Activated naive CD4-positive, alpha-beta T cell treated with anti-CD3 and anti-CD28 coated beads for 36 hours (primary cell): ENCODE results near the gene CHCHD4. TPM values are rescaled to one million over a fixed set of nuclear protein-coding genes. Genes with fewer than 3 reads are reported as not detected.

Experiments used
- CTCF ChIA-PET: fragments of 350-600 bp; sonication (Branson Sonifier 250); formaldehyde crosslinking; loops from one replicate; lab custom pipeline; 2021; ENCODE audit warnings: antibody characterized with exemption; lab: Charles Lee
- DNase-seq: peaks from one replicate; pipeline ENCODE4 v3.0.0-alpha.2; 2020
- H3K27ac Mint-ChIP-seq: one replicate; pipeline ENCODE4 v1.8.0; 2021; ENCODE audit warnings: mild to moderate bottlenecking, mixed read lengths
- H3K27me3 Mint-ChIP-seq: one replicate; pipeline ENCODE4 v1.8.0; 2021; ENCODE audit warnings: low read depth, mixed read lengths
- H3K36me3 Mint-ChIP-seq: one replicate; pipeline ENCODE4 v1.8.0; 2021; ENCODE audit warnings: low read depth, mixed read lengths
- H3K4me1 Mint-ChIP-seq: one replicate; pipeline ENCODE4 v1.8.0; 2021; ENCODE audit warnings: low read depth, mixed read lengths
- H3K4me3 Mint-ChIP-seq: one replicate; pipeline ENCODE4 v1.8.0; 2021; ENCODE audit warnings: mild to moderate bottlenecking, moderate library complexity, mixed read lengths
- H3K9me3 Mint-ChIP-seq: one replicate; pipeline ENCODE4 v1.8.0; 2021; ENCODE audit warnings: mixed read lengths
- intact Hi-C: fragments of 100-400 bp; cut with micrococcal nuclease; formaldehyde crosslinking; loops from one replicate; pipeline ENCODE4 v1.15.1; 2023
- total RNA-seq, 2 experiments: library from RNA; stranded (reverse); gene quantifications; one replicate each; pipeline ENCODE4 v1.2.3, GENCODE V29; 2021

Gene CHCHD4
- total RNA-seq, 2 experiments from 2014 or later: 16.2 to 17.9 TPM

DNA sequence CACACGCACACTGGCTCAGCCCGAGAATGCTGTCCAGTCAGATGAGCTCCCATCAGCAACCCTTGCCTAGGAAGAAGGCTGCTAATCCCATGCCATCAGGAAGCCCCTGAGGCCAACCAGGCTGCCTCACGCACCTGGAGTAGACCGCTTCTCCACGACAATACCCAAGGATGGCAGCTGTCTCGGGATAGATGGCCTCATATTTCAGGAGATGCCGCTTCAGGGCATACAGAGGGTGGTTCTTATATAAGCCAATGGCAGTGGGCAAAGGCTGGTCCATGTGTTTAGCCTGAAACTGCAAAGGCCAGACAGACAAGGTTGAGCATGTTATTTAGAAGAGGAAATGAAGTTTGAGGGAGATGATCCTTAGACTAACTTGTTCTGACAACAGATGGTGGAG lies 31.5 kb upstream of the CHCHD4 start:
- Mint-ChIP-seq H3K9me3 (no peaks in the 10 kb centered on the region), H3K36me3 (peaks cover 48% of the 10 kb centered on the region), H3K4me3 (no peak overlapping the region), H3K27ac (no peak overlapping the region), H3K4me1 (peaks cover 9% of the 10 kb centered on the region), H3K27me3 (no peaks in the 10 kb centered on the region)
- CTCF ChIA-PET: interaction anchor here (0.7 to 1.0 kb wide), 2 partner anchors 12 to 48 kb away, joined by 3 read pairs; no protein-coding TSS in a partner anchor
- DNase-seq: no peak
- intact Hi-C loops: no loop called here

DNA sequence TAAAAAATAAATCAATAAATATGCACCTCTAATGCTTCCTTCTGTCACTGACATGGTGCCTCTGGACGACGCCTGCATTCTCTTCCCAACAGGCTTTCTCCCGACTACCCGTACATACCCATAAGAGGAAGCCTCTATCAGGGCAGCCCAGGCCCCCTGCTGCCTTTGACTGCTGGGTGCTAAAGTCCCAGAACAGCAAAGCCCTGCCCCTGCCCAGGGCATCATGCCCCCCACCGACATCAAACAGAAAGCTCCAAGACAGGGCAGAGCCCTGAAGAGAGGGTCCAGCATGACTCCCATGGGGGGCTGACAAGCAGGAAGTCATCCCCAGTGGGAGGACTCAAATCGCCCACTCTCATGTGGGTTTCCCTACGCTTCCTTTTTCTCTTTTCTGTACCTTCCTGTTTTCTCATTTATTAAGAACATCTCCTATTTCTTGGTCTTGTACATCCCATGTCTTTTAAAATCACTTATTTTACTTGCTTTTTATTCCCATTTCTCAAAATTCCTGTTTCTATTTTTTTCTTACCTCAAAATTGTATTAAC lies 30.3 kb upstream of the CHCHD4 start:
- intact Hi-C loops: no loop called here
- peaks cover 36% of the 10 kb centered on the region for H3K36me3 Mint-ChIP-seq
- peaks cover 8% of the 10 kb centered on the region for H3K4me1 Mint-ChIP-seq
- H3K27me3 Mint-ChIP-seq: no peaks in the 10 kb centered on the region
- no peak overlapping the region for H3K4me3 Mint-ChIP-seq
- DNase-seq: no peak
- no peaks in the 10 kb centered on the region for H3K9me3 Mint-ChIP-seq
- CTCF ChIA-PET: no interaction called here
- H3K27ac Mint-ChIP-seq: no peak overlapping the region

- intact Hi-C loops: no loop called here
- CTCF ChIA-PET: no interaction called here
- no peak overlapping the region for H3K4me3 Mint-ChIP-seq
- peaks cover 8% of the 10 kb centered on the region for H3K4me1 Mint-ChIP-seq
- peaks cover 34% of the 10 kb centered on the region for H3K36me3 Mint-ChIP-seq
- H3K27me3 Mint-ChIP-seq: no peaks in the 10 kb centered on the region
- H3K9me3 Mint-ChIP-seq: no peaks in the 10 kb centered on the region
- no peak overlapping the region for H3K27ac Mint-ChIP-seq
- DNase-seq: no peak
Observed at GRCh38 chr3:14154276-14154675, 29.6 kb upstream of the CHCHD4 start.

DNA sequence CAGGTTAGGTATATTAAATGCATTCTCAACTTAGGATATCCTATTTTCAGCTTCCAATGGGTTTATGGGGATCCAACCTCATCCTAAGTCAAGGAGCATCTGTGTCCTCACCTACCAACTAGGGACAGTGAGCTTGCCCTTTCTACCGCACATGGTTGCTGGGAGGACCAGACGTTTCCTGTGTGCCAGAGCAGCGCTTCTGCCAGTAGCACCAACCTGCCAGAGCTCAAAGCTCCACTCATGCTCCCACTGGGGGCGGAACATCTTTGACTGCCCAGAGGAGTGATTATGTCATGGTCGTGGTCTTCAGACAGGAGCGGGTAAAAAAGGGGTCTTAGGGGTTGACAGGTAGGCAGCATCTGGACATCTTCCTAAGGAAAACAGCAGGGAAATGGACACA lies 29.0 kb upstream of the CHCHD4 start:
- CTCF ChIA-PET: interaction anchor here (0.7 to 1.2 kb wide), 2 partner anchors 101 to 477 kb away, joined by 3 read pairs; no protein-coding TSS in a partner anchor
- intact Hi-C loops: no loop called here
- H3K4me3 Mint-ChIP-seq: no peak overlapping the region
- no peak overlapping the region for H3K27ac Mint-ChIP-seq
- peaks cover 8% of the 10 kb centered on the region for H3K4me1 Mint-ChIP-seq
- H3K27me3 Mint-ChIP-seq: no peaks in the 10 kb centered on the region
- no peak for DNase-seq
- H3K36me3 Mint-ChIP-seq: peaks cover 30% of the 10 kb centered on the region
- H3K9me3 Mint-ChIP-seq: no peaks in the 10 kb centered on the region

GRCh38 chr3:14152963-14153355 lies 28.3 kb upstream of the CHCHD4 start:
- Mint-ChIP-seq H3K36me3 (peaks cover 23% of the 10 kb centered on the region), H3K4me1 (peaks cover 8% of the 10 kb centered on the region), H3K27me3 (no peaks in the 10 kb centered on the region), H3K27ac (no peak overlapping the region), H3K4me3 (no peak overlapping the region), H3K9me3 (no peaks in the 10 kb centered on the region)
- intact Hi-C loops: no loop called here
- CTCF ChIA-PET: interaction anchor here (0.6 to 1.2 kb wide), 2 partner anchors 101 to 802 kb away, joined by 3 to 4 read pairs; no protein-coding TSS in a partner anchor
- DNase-seq: no peak

DNA sequence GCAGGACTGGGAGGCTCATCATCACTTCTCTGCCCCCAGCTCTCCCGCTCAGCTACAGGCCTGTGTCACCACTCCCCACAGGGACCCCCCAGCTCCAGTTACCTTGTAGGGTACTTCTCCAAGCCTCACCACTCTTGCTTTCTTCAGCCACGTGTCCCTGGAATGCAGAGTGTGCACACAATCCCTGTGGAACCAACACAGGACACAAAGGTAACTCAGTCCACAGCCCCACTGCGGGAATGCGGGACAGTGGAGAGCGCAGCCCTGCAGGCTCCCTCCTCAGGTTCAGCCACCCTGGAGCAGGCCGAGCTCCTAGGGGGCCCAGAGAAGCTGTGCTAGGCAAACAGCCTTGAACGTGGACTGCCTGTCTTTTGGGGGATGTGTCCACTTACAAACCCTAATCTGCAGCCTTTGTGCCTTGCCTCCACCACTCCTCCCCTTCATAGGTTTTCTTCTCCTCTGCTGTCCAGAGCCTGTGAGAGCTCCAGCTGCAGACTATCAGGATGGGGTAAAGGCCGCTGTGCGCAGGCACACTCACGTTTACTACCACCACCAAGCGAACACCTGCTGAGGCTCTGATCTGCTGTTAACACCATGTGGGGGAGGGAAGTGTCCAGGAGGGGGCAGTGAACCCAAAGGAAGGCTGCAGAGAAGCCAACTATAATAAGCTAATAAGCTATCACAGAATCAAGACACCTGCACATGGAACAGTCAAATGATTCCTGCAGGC lies 27.7 kb upstream of the CHCHD4 start:
- Mint-ChIP-seq H3K36me3 (peaks cover 22% of the 10 kb centered on the region), H3K9me3 (no peaks in the 10 kb centered on the region), H3K4me3 (no peak overlapping the region), H3K4me1 (peaks cover 8% of the 10 kb centered on the region), H3K27me3 (no peaks in the 10 kb centered on the region), H3K27ac (no peak overlapping the region)
- CTCF ChIA-PET: interaction anchor here (0.6 to 1.2 kb wide), 3 partner anchors 100 to 1309 kb away, joined by 3 to 4 read pairs (median 3); no protein-coding TSS in a partner anchor
- intact Hi-C loops: no loop called here
- DNase-seq: peak; percentile 23

DNA sequence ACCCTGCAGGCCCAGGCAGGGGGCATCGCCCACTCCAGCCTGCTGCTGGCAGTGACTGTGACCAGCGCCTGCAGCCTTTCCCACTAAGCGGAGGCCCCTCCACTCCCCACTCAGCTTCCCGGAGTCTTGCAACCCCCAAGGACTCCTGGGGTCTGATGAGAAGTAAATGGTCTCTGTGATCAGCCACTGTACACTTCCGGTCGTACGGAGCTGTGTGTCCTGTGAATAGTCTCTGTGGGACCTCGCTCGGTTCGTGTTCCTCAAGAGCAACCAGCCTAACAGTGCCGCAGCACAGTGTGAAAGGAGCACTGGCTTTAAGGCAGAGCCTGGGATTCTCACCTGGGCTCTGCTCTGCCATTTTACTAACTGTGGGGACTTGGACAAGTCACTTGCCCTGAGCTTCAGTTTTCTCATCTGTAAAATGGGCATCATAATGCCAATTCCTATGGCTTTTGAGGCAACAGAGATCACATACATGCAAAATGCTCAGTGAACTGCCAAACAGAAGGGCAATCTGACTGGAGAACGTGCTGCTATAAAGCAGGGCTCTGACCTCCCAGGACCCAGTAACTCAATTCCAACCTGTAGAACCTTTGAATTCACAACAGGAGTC lies 26.9 kb upstream of the CHCHD4 start:
- no peak overlapping the region for H3K27ac Mint-ChIP-seq
- no peak for DNase-seq
- intact Hi-C loops: no loop called here
- peaks cover 5% of the 10 kb centered on the region for H3K4me1 Mint-ChIP-seq
- H3K36me3 Mint-ChIP-seq: peaks cover 18% of the 10 kb centered on the region
- no peak overlapping the region for H3K4me3 Mint-ChIP-seq
- no peaks in the 10 kb centered on the region for H3K9me3 Mint-ChIP-seq
- CTCF ChIA-PET: interaction anchor here (0.6 to 0.7 kb wide), 2 partner anchors 9 to 1308 kb away, joined by 3 read pairs; no protein-coding TSS in a partner anchor
- H3K27me3 Mint-ChIP-seq: no peaks in the 10 kb centered on the region

DNA sequence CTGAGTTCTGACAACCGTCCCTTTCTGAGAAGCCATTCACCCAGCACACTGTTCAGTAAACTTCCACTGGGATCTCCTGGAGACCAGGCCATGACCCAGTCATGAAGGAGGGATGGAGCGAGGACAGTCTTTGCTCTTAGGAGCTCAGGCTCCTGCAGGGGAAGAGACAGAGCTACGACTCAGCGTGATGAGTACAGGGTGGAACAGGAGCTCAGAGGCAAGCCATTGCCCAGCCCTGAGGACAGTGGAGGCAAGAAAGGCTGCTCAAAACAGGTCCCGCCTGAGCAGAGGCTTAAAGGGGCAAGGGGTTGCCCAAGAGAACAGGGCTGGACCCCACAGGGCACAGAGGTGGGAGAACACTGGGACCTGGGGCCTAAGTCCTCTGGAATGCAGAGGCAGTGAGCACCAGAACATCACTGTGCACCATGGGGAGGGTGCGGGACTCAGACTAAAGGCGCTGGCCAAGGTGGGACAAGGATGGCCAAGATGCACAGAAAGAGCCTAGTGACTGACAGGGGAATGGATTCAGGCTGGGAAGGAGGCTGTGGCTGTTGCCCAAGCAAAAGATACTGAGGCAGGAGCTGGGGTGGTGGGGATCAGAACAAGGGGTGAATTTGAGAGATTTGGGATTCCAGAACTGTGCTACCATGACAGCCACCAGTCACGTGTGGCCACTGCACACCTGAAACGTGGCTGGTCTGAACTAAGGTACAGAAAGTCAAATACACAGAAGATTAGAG lies 26.0 kb upstream of the CHCHD4 start:
- Mint-ChIP-seq H3K27ac (no peak overlapping the region), H3K4me3 (no peak overlapping the region), H3K36me3 (peaks cover 15% of the 10 kb centered on the region), H3K27me3 (no peaks in the 10 kb centered on the region), H3K9me3 (no peaks in the 10 kb centered on the region), H3K4me1 (no peaks in the 10 kb centered on the region)
- CTCF ChIA-PET: interaction anchor here (0.7 kb wide), 1 partner anchor 10 kb away, joined by 3 read pairs; no protein-coding TSS in a partner anchor
- DNase-seq: no peak
- intact Hi-C loops: no loop called here

GRCh38 chr3:14150078-14150477 lies 25.4 kb upstream of the CHCHD4 start:
- H3K4me1 Mint-ChIP-seq: peaks cover 4% of the 10 kb centered on the region
- CTCF ChIA-PET: no interaction called here
- H3K27ac Mint-ChIP-seq: no peak overlapping the region
- no peak for DNase-seq
- H3K36me3 Mint-ChIP-seq: peaks cover 15% of the 10 kb centered on the region
- no peaks in the 10 kb centered on the region for H3K9me3 Mint-ChIP-seq
- no peaks in the 10 kb centered on the region for H3K27me3 Mint-ChIP-seq
- H3K4me3 Mint-ChIP-seq: no peak overlapping the region
- intact Hi-C loops: no loop called here

DNA sequence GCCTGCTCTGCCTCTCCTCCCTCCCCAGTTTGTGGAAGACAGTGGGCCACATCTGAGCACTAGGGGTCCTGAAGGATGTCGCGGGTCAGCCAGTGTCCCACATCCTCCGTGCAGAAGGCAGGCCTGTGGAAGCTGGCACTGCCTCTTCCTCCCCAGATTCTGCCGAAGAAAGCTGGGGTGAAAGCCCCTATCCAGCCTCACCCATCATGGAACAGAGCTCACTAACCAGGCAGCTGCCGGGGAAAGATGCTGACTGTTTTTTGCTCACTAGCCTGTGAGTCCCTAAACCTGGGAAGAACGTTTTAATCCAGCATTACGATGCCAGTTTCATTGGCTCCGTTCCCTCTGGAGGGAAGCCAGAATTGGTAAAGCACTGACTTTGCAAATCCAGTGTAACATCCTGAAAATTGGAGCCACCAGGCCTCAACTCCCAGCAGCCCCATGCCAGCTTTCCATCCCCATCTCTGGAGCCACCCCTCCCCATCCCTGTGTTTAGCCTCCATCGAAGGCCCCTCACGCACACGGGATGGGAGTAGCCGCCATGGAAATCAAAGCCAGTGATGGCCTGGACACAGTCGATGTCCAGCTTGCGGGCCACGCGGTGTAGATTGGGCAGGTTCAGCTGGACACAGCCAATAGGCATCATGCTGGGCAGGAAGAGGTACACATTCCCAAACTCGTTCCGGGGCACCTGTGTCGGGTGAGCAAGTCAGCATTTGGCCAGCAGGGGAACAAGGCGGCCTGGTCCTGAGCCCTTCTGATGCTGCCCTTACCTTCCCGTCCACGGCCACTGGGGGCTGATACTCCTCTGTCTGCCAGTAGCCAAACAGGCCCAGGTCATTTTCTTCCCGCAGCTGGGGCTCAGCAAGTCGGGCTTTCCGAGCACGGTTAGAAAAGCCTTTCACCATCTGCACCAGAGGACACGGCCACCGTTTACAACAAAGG lies 23.6 kb upstream of the CHCHD4 start:
- CTCF ChIA-PET: interaction anchor here (0.6 kb wide), 1 partner anchor 839 kb away, joined by 6 read pairs; no protein-coding TSS in a partner anchor
- Mint-ChIP-seq H3K27ac (no peak overlapping the region), H3K9me3 (no peaks in the 10 kb centered on the region), H3K4me1 (peaks cover 18% of the 10 kb centered on the region), H3K4me3 (no peak overlapping the region), H3K36me3 (peaks cover 9% of the 10 kb centered on the region), H3K27me3 (no peaks in the 10 kb centered on the region)
- no peak for DNase-seq
- intact Hi-C loops: no loop called here

DNA sequence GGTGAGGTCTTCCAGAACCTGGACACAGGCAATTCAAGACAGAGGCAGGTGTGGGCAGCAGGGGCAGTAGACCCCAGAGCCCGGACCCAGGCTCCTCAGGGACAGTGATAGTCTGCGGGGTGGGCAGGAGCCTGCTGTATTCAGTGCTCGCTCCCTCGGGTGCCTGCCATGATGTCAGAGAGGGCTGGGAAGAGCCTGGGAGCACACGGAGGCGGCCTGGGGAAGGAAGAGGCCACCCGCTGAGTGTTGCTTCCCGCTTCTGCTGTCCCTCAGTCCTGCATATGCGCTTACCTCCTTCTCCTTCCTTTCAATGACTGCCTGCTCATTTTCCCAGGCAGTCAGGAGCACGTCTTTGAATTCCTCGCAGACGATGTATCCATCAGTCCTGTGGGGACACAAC lies 22.9 kb upstream of the CHCHD4 start:
- intact Hi-C loops: no loop called here
- no peak overlapping the region for H3K4me3 Mint-ChIP-seq

More for the DNA sequence above, 22.9 kb upstream of the CHCHD4 start:
- CTCF ChIA-PET: no interaction called here
- peaks cover 9% of the 10 kb centered on the region for H3K36me3 Mint-ChIP-seq
- H3K27me3 Mint-ChIP-seq: no peaks in the 10 kb centered on the region
- H3K9me3 Mint-ChIP-seq: no peaks in the 10 kb centered on the region
- no peak for DNase-seq
- no peak overlapping the region for H3K27ac Mint-ChIP-seq
- peaks cover 25% of the 10 kb centered on the region for H3K4me1 Mint-ChIP-seq
